Activated CD8-positive, alpha-beta memory T cell treated with anti-CD3 and anti-CD28 coated beads, Interleukin-2, amount 50 U/mL, for 48 hours (primary cell): ENCODE results near the gene TPM3.
"Not testable (repeated sequence)": the region's sequence is repeated elsewhere in the genome, so short reads cannot be mapped to it uniquely, and the experiment has no call there.

ENCODE experiments used
- DNase-seq: peaks from one replicate; pipeline ENCODE4 v3.0.0-alpha.2; 2020

The TPM3 gene

DNA sequence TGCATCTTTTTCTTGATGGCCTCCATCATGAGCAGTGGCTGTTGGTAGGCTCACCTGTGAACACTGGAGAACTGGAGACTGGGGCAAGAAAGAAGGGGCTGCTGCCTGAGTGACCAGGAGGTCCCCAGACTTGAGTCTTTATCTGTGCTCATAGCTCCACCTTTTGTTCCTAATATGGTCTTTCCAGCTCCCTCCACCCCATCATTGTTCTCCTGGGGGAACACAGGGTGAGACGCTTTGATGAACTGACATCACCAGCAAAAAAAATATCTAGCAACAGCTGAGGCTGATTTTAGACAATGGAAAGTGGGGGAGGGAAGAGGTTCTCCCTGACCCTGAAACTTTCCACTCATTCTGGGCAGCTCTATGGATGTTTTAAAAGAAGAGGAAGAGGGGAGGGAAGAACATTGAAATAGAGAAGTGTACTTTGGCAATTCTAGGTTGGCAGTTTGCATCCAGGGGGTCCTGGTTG, at the start of gene TPM3:
Gene TPM3 (minus strand): TSS at position 111 of the 472 bp plus-strand sequence. CDS start 82 bp downstream, at position 29.
- no peak for DNase-seq

DNA sequence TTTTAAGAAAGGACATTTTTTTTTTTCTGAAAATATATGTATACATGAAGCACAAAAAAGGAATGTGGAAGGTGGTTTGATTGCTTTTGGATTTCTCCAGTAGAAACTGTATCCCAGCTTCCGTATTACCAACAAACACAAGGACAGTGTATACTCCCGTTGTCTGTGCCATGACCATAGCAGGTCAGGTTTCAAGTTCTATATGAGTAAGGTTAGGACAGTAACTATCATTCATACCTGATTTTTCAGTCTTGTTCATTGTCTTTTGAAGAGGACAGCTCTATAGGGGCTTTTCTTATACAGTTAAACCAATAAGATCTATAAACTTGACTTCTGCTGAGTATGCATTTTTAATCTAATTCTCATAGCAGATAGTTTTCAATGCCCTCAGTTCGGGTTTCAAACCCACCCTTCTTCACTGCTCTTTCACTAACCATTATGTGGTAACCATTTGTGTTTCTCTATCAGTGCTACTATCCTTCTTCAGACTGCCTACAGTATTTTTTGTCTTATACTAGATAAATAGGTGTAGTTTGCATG, 48.5 kb upstream of the TPM3 start:
- no peak for DNase-seq

DNA sequence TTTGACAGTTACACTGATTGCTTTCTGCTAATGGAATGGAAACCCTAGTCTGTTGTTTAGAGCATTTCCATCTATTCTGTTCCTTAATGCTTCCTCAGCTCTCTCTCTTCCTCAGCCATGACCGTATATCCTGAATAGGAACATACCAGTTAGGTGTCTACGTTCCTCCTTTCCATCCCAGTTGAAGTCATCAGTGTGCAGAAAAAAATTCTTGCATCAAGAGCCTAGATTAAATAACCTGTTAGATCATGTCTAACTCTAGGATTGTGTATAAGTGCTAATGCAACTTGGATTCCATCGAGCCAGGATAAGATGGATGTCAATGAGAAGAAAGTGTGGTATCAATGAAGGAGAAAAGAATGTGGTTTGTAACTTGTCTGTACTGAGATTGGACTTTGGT, 47.6 kb upstream of the TPM3 start:
- no peak for DNase-seq

DNA sequence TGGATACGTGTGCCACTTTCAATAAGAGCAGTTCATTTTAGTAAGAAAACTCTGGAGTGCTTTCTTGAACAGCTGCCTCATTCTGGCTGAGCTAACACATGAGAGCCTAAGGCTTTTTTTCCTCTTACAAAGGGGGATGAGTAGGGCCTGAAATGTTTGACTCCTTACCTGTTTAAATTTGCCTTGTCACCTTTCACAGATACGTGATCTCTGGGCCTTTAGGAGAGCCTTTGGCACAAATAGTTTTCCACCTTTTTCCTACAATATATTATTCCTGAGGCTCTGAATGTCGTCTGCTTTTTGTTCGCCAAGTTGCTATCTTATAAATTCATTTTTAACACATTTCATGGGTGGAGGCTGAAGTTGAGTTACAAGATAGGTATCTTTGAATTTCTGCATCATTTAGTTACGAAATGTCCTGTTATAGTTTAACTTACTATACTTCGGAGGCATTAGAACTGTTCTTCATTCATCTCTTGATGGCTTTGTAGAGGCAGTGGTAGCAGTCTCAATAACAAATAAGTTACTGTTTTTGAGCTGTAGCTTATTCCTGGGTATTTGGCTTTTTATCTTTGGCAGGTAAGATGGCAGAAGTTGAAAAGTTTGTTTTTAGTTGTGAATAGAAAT, 46.1 kb upstream of the TPM3 start:
- DNase-seq: no peak

DNA sequence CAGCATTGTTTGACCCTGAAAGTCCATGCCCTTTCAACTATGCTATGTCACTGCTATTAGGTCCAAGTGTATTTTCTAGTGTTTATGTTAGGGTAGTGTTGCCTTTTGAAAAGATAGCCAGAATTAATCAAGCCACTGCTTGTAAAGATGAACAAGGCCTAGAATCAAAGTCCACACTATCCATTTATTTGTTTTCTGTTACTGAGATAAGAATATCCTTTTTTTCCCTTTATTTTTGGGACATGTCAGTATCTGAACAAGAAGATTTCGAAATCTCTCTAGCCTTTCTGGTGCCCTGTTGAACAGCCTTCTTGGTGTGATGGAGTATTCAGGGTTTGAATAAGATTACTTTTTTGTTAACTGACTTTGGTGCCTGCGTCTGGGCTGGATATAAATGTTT, 45.5 kb upstream of the TPM3 start:
- DNase-seq: no peak

DNA sequence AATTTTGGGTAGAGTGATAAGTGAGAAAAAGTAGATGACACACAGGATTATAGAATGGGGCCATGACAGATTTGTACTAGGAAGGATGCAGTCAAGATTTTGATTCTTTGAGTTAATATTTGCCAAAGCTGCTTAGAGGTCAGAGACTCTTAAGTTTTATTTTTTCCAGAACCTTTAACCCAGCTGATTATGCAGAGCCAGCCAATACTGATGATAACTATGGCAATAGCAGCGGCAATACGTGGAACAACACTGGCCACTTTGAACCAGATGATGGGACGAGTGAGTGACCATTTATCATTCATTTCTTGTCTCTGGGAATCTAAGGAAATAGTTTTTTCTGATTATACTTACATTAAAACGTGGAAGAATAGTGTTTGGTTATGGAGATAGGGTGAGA, 45.0 kb upstream of the TPM3 start:
- no peak for DNase-seq

DNA sequence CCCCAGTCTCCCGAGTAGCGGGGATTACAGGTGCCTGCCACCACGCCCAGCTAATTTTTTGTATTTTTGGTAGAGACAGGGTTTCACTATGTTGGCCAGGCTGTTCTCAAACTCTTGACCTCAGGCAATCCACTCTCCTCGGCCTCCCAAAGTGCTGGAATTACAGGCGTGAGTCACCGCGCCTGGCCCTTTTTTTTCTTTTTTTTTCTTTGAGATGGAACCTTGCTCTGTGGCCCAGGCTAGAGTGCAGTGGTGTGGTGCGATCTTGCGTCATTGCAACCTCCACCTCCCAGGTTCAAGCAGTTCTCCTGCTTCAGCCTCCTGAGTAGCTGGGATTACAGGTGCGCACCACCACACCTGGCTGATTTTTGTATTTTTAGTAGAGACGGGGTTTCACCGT, 41.2 kb upstream of the TPM3 start:
- DNase-seq: not testable (repeated sequence)

DNA sequence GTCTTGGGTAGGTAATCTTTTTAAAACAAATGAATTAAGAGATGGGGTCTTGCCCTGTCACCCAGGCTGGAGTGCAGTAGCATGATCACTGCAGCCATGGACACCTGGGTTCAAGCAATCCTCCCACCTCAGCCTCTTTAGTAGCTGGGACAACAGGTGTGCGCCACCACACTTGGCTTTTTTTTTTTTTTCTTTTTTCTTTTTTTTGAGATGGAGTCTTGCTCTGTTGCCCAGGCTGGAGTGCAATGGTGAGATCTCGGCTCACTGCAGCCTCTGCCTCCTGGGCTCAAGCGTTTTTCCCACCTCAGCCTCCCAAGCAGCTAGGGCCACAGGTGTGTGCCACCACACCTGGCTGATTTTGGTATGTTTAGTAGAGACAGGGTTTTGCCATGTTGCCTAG, 39.2 kb upstream of the TPM3 start:
- DNase-seq: not testable (repeated sequence)

DNA sequence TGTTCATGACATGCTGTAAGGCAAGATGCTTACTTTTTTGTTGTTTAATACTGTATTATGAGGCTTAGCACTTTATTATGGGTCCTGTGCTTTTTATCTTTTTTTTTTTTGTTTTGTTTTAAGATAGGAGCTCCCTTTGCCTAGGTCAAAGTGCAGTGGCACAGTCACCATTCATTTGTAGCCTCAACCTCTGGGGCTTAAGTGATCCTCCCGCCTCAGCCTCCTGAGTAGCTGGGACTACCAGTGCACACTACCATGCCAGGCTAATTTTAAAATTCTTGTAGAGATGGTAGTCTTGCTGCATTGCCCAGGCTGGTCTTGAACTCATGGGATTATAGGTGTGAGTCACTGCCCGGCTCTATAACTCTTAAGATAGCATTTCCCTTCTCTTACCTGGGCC, 33.5 kb upstream of the TPM3 start:
- DNase-seq: no peak

DNA sequence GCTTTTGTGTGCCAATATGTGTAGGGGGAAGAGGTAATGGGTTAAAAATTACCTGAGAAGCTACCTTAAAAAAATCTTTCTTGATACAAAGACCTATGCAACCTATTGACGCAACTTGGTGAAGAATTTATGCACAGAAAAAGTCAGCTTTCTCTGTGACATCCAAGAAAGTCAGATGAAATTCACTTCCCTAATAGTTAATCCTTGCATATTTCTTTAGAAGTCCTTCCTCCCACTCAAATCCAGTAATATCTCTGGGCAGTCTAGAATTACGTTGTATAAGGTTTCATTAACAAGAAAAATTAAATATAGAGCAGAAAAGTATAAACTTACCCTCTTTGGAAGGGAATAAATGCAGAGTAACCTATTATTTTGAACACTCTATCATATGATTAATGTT, 31.7 kb upstream of the TPM3 start:
- DNase-seq: no peak

DNA sequence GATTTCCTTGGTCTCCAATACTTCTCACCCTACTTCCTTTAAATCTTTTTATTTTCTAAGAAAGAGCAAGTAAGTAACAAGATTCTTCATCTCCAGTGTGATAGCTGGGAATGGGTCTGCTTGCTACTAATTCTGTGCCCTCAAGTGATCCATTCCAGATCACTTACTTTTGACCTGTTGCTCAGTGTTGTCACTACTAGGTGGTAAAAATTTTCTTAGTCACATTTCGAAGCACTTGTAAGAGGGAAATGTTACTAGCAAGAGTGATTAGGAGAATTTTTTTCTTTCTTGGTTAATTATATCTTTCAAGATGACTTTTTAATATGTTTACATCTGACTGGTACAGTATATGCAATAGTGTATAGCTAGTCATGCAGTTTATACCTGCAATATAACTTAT, 31.0 kb upstream of the TPM3 start:
- no peak for DNase-seq

DNA sequence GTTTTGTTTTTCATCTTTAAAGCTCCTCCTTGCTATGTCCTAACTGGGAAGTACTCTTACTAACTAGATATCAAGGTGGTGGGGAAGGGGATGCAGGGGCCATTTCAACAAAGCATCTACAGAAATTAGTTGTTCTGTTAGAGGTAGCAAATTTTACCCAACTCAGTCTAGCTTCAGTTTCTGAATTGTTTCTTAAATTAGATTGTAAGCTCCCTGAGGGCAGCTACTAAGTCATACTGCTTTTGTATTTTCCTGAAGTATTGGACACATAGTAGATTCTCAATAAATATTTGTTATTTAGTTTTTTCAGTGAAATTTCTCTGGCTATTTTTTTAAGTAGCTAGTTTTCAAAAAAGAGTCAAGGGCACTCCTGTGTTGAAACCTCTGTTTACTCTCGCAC, 30.6 kb upstream of the TPM3 start:
- no peak for DNase-seq

DNA sequence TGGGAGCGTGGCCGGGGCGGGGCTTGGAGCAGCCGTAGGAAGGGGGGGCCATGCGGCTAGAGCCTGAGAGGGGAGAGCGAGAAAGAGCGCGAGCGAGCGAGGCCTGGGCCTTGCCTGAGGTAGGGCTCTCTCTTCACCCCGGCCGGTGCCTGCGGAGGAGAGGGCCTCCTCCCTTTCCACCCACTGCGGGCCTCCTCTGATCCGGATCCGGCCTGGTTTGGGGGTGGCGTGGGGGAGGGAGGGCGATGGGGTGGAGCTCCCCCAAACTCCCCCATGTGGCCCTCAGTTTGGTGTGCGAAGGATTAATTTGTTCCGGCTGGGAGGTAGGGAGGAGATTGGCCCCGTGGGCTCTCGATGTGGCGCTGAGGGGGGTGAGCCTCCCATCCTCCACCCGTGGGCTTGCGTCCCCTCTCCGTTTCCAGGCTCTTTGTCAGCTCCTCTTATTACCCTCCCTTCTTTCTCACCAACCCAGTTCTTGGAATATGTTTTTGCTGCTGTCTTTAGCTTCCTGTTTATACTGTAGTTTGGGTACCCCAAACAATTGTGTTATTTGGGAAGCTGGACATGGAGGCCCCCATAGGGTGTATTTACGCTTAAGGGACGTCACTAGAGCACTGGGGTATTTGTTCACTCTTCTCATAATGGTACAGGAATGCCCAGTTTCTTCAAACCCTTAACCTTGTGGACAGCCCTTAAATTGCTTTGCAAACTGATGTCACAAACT, 29.5 kb upstream of the TPM3 start:
- peak; percentile 83 for DNase-seq

DNA sequence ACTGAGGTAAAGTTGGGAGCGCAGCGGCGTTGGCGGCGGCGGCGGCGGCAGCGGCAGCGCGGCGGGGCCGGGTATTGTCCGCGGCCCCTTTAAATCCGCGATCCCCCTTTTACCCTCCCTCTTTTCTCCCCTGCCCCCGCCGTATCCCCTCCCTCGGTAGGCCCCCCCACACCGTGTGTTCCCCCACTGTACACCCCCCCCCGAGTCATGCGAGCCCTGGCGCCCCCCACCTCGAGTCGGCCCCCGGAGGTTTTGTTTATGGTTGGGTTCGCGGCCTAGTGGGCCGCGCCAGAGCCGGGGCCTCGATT, 29.0 kb upstream of the TPM3 start:
- no peak for DNase-seq

DNA sequence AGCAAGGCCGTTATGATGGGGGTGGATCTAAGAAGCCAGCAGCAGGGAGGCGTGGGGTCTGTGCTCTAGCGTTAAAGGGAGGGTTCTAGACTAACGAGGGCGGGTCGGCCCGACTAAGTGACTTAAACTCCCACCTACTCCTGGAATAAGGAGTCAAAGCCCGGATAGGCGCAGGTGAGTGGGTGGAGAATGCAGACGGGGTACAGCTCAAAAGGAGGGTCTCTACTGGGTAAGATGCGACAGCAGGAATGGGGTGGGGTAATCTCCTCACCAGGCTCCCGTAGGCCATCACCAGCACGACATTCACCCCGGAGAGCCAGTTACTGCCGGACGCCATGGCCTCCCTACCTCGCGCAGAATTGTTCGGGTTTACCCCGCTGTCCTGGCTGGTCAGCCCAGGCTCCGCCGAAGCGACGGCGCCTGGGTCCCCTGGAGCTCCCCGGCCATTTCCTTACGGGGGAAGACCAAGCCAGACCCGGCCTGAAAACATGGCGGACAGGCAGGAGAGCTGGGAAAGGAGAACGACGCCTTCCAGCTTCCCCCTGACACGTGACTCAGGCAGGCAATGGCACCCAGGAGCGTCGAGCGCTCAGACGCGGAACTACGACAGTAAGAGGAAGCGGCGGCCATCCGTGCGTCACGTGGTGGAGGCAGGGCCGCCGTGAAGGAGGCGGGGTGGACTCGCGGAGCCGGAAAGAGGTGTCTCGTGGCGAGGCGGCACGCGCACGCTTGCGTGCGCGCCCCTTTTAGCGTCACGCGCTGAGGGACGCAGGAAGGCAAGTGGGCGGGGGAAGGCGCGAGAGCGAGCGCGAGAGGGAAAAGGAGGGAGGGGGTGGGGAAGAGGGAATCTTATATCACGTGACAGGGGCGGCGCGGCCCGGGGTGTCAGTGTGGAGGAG, 28.4 kb upstream of the TPM3 start, which contains the start of gene UBAP2L:
Gene UBAP2L (plus strand): TSS at position 885 of the 899 bp plus-strand sequence. CDS start 4,169 bp downstream, outside the sequence.
- peak; percentile 98 for DNase-seq

DNA sequence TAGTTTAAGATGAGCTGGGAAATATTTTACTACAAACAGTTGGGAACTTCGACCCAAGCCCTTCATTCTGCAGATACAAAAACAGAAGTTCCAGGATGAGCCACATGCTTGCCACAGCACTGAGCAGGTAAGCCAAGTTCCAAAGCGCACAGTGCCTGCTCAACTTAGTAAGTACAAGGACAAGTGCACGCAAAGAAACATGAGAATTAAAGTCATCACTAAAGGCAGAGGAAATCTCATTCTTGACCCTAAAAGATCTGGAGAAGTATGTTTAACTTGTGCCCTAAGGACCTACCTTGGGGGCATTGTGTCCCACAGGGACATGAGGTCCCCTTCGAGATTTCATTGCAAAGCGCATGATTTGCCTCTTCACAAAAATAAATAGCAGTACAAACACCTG, 27.6 kb upstream of the TPM3 start:
- DNase-seq: no peak

DNA sequence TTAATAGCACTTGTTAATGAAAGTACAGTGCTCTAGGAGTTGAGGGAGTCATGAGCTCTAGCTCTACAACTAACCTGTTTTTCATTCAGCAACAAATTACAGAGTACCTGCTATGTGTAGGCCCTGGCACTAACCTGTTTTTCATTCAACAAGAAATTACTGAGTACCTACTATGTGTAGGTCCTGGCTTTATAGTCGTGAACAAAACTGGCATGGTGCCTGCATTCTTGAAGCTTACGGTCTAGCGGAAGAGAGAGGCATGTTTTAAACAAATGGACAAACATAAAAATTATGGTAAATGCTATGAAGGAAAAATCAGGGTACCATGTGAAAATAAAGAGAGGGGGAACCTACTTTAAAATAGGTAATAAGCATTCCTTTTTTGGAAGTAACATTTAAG, 26.6 kb upstream of the TPM3 start:
- no peak for DNase-seq

DNA sequence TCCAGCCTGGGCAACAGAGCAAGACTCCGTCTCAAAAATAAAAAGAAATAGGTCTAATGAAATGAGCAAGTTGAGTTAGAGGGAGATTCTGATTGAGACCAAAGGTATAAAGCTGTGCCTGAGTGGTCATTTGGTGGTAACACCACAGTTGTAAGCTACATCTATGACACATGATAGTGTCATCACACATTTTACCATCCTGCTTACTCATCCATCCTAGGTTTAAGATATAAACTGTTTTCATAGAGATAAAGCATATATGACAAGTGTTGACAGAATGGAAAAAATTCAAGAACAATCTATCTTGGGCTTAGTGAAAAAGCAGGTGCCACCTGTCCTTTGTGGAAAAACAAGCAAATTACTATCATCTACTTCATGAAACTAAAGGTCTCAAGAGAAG, 21.4 kb upstream of the TPM3 start:
- no peak for DNase-seq

DNA sequence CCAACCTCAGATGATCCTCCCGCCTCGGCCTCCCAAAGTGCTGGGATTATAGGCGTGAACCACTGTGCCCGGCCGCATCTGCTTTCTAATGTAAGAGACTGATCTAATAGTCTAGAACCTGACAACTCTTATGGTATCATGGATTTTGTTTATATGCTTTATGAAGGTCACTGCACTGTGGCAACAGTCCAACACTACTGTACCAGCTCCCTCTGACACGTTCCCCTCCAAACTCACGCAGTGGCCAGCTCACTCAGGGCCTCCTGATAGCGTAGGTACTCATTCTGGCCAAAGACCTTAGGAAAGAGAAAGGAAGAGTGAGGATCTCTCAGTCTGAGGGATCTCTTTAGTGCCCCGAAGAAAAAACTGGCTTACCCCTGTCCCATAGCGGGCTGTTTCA, 20.2 kb upstream of the TPM3 start:
- DNase-seq: no peak

DNA sequence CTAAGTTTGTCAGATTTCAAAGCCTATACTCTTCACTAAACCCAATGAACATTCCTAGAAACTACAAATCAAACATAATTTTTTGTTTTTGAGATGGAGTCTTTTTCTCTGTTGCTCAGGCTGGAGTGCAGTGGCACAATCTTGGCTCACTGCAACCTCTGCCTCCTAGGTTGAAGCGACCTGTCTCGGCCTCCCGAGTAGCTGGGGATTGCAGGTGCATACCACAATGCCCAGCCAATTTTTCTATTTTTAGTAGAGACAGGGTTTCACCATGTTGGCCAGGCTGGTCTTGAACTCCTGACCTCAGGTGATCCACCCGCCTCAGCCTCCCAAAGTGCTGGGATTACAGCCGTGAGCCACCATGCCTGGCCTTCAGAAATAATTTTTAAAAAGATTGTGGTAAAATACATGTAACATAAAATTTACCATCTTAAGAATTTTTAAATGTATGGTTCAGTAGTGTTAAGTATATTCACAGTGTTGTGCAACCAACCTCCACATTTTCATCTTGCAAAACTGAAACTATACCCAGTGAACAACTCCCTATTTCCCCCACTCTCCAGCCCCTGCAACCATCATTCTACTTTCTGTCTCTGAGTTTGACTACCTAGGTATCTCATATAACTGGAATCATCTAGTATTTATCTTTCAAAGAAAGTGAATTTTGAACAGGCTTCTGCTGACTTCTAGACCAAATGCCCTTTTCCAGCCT, 16.9 kb upstream of the TPM3 start:
- DNase-seq: no peak

DNA sequence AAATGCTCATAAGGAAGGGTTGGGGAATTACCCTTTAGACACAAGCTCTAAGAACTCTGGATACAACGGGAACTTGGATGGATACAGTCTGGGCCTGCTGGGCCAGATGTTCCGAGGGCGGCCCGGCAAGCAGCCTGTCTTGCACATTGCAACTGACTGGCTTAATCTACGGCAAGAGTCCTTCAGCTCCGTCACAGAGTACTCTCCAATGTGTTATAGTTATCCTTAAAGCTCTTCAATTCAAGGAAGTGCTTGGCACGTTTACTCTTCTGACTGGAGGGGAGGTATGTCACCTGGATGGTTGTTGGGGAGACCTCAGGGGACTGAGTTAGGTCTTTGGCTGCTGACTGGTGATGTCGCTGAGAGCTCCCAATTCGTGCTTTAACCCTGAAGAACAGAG, 15.4 kb upstream of the TPM3 start:
- no peak for DNase-seq

DNA sequence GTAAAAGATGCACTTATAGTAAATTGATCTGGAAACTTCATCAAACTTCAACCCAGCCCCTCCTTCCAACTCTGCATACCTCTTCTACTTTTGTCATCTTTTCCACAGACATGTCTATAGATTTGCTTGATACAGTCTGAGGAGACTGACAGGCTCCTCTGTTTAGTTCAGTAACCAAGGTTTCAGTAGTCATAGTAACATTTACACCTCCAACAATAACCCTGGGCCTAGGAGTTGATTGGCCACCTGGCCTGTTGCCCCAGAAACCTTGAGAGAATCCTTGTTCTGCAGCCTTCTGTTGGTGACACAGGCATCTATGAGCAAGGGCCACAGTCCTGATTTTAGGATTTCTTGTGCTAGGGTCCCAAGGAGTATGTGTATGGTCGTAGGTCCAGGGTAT, 14.3 kb upstream of the TPM3 start, which contains the start of gene CFAP141:
Gene CFAP141 (minus strand): TSS at position 138 of the 400 bp plus-strand sequence. CDS start 26 bp downstream, at position 112.
- DNase-seq: no peak

DNA sequence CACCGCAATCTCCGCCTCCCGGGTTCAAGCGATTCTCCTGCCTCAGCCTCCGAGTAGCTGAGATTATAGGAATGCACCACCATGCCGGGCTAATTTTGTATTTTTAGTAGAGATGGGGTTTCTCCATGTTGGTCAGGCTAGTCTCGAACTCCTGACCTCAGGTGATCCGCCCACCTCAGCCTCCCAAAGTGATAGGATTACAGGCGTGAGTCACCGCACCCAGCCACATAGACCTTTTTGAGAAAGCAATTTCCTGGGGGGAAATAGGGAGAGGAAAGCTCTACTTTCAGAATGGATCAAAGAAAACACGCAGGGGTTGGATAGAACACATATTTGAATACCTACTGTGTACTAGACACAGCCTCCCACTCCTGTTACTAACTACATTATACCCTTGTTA, 13.9 kb upstream of the TPM3 start:
- DNase-seq: not testable (repeated sequence)
